Cardiac muscle cell (in vitro differentiated cells and primary cell): ENCODE data around the gene LIPN. TPM values are rescaled to one million over a fixed set of nuclear protein-coding genes. Genes with fewer than 3 reads are reported as not detected.

Source experiments
- DNase-seq, 2 donors: peaks; one replicate each; pipeline versions ENCODE4 v3.0.0 to v3.0.0-alpha.2; 2010 to 2017; ENCODE audit warnings: low read depth in 1 of 2, low spot score in 1 of 2
- H3K27ac ChIP-seq: fragments of 200-600 bp; sonication (generic); 2 replicates; pipeline ENCODE4 v1.5.1; 2016
- H3K27me3 ChIP-seq: fragments of 200-600 bp; sonication (generic); 2 replicates; pipeline ENCODE4 v1.6.0; 2016; ENCODE audit warnings: control low read depth
- H3K36me3 ChIP-seq: fragments of 200-600 bp; sonication (generic); 2 replicates; pipeline ENCODE4 v1.5.1; 2016; ENCODE audit warnings: control low read depth
- H3K4me1 ChIP-seq: fragments of 200-600 bp; sonication (generic); 2 replicates; pipeline ENCODE4 v1.8.1; 2017; ENCODE audit warnings: low read depth, mild to moderate bottlenecking, mixed run types
- H3K4me3 ChIP-seq: fragments of 200-600 bp; sonication (generic); 2 replicates; pipeline ENCODE4 v1.5.1; 2016; ENCODE audit warnings: mild to moderate bottlenecking
- H3K9me3 ChIP-seq: fragments of 200-600 bp; sonication (generic); 2 replicates; pipeline ENCODE4 v1.5.1; 2017; ENCODE audit warnings: low read depth, mild to moderate bottlenecking, control low read depth
- polyA plus RNA-seq: library from polyadenylated mRNA; unstranded; fragments of >200 nt; fragmentation: Nextera tagmentation; extraction: Ambion mirVana; gene quantifications from 2 replicates; pipeline ENCODE4 v1.2.1, GENCODE V29; 2016
- total RNA-seq: library from RNA; depleted of rRNA; stranded (reverse); fragments of >200 nt; gene quantifications from 2 replicates; pipeline ENCODE4 v1.2.3, GENCODE V29; 2016
- TF ChIP-seq, protein P1 (sequence below): IDR thresholded peaks from 2 replicates; pipeline ENCODE4 v1.5.1; 2012; ENCODE audit warnings: low read depth, mild to moderate bottlenecking, low read length

Gene LIPN
- total and polyA plus RNA-seq, 2 experiments from 2014 or later: not detected

DNA sequence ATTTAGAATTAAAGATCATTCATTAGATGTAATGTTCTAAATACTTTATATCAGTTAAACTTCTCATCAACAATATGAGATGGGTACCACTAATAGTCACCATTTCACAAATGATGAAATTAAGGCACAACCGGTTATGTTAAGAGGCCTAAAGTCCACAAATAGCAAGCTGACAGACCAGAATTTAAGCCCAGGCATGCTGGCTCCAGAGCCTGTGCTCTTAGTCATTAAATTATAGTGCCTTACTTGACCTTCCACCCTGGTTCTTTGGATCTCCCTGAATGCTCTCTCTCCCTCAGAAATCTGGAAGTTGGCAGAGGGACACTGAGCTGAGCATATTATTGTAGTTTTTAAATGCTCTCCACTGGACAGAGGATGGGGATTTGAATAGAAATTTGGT, 3.6 kb downstream of the LIPN start:
- H3K9me3 ChIP-seq: no peaks in the 10 kb centered on the region
- no peak for DNase-seq
- no peaks in the 10 kb centered on the region for H3K27me3 ChIP-seq
- H3K27ac ChIP-seq: no peak overlapping the region
- TF ChIP-seq, protein P1, sequence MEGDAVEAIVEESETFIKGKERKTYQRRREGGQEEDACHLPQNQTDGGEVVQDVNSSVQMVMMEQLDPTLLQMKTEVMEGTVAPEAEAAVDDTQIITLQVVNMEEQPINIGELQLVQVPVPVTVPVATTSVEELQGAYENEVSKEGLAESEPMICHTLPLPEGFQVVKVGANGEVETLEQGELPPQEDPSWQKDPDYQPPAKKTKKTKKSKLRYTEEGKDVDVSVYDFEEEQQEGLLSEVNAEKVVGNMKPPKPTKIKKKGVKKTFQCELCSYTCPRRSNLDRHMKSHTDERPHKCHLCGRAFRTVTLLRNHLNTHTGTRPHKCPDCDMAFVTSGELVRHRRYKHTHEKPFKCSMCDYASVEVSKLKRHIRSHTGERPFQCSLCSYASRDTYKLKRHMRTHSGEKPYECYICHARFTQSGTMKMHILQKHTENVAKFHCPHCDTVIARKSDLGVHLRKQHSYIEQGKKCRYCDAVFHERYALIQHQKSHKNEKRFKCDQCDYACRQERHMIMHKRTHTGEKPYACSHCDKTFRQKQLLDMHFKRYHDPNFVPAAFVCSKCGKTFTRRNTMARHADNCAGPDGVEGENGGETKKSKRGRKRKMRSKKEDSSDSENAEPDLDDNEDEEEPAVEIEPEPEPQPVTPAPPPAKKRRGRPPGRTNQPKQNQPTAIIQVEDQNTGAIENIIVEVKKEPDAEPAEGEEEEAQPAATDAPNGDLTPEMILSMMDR: no peak
- H3K4me3 ChIP-seq: no peak overlapping the region
- H3K36me3 ChIP-seq: no peaks in the 10 kb centered on the region
- H3K4me1 ChIP-seq: peaks cover 16% of the 10 kb centered on the region

DNA sequence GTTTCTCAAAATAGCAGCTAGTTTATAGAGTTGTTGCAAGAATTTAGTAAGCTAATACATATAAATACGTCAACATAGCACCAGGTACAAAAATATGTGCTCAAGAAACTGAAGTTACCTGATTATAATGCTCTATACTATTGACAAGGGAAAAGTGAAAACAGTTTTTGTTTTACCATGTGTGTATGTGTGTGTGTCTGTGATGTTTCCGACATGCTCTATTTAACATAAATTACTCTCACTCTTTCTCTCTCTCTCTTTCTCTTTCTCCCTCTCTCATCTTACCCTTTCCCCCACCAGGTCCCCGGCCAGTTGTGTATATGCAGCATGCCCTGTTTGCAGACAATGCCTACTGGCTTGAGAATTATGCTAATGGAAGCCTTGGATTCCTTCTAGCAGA, 4.3 kb downstream of the LIPN start:
- no peaks in the 10 kb centered on the region for H3K9me3 ChIP-seq
- H3K27me3 ChIP-seq: no peaks in the 10 kb centered on the region
- TF ChIP-seq, protein P1: no peak
- H3K36me3 ChIP-seq: no peaks in the 10 kb centered on the region
- no peak for DNase-seq
- no peak overlapping the region for H3K4me3 ChIP-seq
- H3K27ac ChIP-seq: no peak overlapping the region
- H3K4me1 ChIP-seq: peaks cover 16% of the 10 kb centered on the region

DNA sequence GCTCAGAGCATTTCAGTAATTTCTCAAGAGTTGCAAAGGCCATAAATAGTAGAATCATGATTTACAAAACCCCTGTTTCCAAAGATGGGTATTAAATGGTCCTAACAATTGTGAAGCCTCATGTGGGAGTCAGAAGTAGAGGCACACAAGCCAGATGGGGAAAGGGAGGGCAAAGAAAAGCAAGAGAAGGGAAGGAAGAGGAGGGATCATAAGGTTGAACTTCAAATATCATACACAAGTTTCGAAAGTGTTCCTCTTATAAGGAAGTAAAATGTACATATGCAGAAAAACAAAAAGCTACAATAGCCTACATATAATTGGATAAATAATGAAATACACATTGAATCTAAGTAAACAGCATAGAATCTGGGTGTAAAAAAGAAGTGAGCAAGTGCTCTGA, 6.0 kb downstream of the LIPN start:
- TF ChIP-seq, protein P1: no peak
- no peak for DNase-seq
- Histone ChIP-seq H3K27ac (no peak overlapping the region), H3K9me3 (no peaks in the 10 kb centered on the region), H3K27me3 (no peaks in the 10 kb centered on the region), H3K4me3 (no peak overlapping the region), H3K36me3 (no peaks in the 10 kb centered on the region), H3K4me1 (peaks cover 16% of the 10 kb centered on the region)

DNA sequence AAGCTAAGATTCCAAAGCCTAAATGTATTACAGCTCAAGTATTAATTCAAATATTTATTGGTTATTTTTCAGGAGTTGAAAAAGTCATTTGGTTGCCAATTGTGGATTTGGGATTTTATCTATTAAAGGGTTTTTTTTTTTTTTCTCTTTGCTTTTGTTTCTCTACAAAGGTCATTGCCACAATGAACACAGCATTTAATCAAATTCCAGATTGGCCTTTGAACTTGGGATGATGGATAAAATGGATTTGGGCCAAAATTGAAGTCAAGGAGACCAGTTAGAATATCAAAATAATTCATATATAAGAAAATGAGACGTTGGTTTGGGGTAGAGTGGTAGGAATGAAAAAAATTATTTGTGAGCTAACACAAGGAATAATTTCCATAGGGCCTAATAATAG, 9.6 kb downstream of the LIPN start:
- Histone ChIP-seq H3K27ac (no peak overlapping the region), H3K9me3 (no peaks in the 10 kb centered on the region), H3K27me3 (no peaks in the 10 kb centered on the region), H3K36me3 (no peaks in the 10 kb centered on the region), H3K4me1 (no peaks in the 10 kb centered on the region), H3K4me3 (no peak overlapping the region)
- DNase-seq: no peak
- TF ChIP-seq, protein P1: no peak

DNA sequence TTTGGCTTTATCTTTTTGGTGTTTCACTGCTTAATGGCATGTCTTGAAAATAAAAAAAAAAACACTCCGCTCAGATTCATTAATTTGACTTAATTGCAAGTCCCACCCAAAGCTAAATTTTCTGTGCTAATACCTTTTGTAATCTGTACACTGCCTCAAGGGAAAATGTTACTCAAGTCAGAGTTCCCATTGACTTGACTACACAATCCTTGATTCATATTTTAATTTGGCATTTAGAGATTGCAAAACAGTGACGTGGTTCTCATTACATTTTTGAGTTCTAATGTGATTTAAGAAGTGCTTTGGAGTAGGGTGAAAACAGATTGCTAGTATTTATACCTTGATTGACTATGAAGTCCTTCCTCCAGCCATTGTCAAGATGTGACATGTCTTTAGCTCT, 21.4 kb downstream of the LIPN start:
- H3K27me3 ChIP-seq: no peaks in the 10 kb centered on the region
- H3K36me3 ChIP-seq: no peaks in the 10 kb centered on the region
- TF ChIP-seq, protein P1: no peak
- H3K27ac ChIP-seq: no peak overlapping the region
- H3K4me1 ChIP-seq: no peaks in the 10 kb centered on the region
- no peak overlapping the region for H3K4me3 ChIP-seq
- no peak for DNase-seq
- no peaks in the 10 kb centered on the region for H3K9me3 ChIP-seq

DNA sequence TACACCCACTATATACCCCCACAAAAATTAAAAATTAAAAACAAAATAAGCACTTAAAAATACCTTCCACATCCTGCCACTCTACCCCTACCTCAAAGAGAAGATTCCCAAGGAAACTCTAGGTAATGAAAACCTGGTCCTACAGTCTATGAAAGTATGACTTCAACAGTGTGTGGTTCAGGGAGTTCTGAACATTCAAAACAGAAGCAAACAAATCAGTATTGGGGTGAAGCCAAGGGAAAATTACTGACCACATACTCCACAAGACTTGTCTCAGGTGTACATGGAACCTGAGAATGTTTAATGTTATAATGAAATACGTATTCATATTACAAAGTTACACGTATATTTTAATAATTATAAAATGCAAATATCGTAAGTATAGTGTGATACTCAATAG, 22.4 kb downstream of the LIPN start:
- TF ChIP-seq, protein P1: no peak
- Histone ChIP-seq H3K9me3 (no peaks in the 10 kb centered on the region), H3K27me3 (no peaks in the 10 kb centered on the region), H3K36me3 (no peaks in the 10 kb centered on the region), H3K27ac (no peak overlapping the region), H3K4me3 (no peak overlapping the region), H3K4me1 (no peaks in the 10 kb centered on the region)
- no peak for DNase-seq
